Activated T-helper 1 cell treated with anti-CD3 and anti-CD28 coated beads, Interleukin-2, amount 50 U/mL, for 16 hours (primary cell): ENCODE data around the gene NCAPG.

Experiments used
- DNase-seq, 2 donors: peaks; one replicate each; pipeline ENCODE4 v3.0.0-alpha.2; 2020; ENCODE audit warnings: low read depth in 1 of 2, low spot score in 1 of 2

The NCAPG gene

DNA sequence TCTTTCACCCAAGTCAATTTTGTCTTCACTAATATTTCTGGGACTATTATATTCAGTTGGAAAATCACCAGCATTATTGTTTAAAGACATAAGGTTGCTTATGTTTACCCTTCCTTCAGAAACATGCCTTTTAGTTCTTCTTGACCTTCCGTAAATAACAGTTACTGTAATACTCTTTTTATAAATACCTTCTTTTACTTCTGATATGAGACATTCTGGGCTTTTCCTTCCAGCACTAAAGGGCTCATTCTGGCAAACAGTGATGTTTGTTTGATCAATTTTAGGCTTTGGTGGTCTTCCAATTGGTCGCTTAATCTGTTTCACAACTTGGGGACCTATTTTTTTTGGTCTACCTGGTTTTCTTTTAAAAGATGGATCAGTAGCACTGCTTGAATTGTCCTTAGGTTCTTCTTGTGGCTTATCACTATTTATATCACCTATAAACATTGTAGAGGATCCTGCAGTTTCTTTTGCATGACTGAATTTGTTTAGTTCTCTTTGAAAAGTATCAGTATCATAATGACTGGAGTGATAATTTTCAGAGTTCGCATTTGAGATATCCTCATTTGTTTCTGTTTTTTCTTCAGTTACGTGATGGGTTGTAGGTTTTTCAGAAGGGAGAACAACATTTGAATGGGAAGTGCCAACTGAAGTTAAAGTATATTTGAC, 64.8 kb downstream of the NCAPG start:
- DNase-seq, result no peak

DNA sequence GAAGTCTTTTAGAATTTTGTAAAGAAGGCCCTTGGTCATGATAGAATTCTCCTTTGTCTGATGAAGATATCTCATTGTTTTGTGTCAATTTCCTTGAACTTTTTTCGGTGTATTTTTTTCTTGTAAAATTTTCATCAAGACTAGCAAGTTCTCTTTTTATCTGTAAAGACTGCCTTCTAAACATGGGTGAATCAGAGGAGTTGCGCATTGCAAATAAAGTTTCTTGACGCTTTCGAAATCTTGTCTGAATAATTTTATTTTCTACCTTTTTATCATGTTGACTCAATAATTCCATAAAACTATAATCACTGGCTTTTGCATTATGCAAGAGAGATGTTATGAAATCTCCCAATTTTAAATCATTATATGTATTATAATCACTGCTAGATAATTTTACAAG, 66.2 kb downstream of the NCAPG start:
- no peak for DNase-seq

DNA sequence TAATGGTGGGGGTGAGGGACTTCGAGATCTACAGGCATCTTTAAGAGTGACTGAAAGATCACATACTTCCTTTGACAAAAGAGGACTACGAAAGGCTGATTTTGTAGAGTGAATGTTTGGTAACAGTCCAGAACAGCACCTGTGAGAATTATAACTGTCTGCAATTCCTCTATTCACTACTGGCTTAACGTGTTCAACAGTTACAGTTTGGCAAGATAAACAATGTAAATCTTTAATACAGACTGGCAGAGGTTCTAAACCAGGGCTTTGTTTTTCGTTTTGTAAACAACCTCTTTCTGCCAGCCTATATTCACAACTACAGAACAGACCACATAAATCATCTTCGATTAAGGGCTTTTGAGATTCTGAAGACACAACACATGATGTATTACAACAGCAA, 66.9 kb downstream of the NCAPG start:
- no peak for DNase-seq

DNA sequence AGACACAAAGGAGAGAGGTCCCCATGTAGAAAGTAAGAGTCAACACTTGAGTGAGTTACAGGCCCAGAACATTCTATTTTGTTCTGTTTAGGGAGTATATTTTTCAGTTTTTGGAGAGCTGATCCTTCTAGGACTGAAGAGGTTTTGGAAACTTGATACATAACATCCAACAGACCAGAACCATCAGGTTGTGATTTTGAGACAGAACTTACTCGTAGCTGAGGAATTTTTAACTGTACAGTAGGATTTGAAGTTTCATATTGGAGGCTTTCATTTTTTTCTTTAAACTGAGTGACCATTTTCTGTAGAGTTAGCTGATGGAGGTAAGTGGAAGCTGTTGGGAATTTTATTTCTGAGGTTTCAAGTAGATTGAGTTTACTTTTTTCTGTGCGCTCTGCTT, 73.3 kb downstream of the NCAPG start:
- DNase-seq, result no peak

DNA sequence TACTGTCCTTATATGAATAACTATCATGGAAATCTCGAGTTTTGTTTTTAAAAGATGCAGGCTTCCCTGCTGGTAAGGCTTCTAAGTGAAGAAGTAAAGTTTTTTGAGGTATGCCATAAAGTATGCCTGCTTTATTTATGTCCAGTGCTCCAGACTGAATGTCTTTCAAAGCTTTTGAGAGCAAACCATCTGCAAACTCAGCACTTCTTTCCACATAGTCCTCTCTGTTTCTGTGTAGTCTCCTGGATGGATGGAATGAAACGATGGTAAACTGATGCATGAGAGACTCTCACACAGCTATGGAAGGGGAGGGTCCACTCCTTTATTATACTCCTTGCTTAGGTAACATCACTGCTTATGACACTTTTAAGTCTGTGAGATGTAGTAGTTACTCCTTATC, 73.7 kb downstream of the NCAPG start:
- DNase-seq, result no peak

DNA sequence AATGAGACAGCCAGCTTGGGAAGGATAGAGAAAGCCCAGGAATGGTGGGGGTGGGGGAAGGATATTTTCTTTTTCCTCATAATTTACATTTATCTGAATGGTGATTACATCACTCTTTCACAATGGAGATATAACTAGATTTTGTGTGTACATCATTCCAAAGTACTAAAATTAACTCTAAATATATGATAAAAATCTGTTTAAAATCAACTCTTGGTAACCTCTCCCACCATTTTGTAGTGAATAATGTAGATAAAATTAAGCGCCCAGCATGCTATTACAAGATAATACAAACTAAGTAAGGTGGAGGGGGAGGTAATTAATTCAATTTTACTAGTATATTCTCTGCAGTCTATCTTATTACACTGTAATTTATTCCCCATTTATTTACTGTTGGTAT, 78.9 kb downstream of the NCAPG start:
- DNase-seq, result no peak

DNA sequence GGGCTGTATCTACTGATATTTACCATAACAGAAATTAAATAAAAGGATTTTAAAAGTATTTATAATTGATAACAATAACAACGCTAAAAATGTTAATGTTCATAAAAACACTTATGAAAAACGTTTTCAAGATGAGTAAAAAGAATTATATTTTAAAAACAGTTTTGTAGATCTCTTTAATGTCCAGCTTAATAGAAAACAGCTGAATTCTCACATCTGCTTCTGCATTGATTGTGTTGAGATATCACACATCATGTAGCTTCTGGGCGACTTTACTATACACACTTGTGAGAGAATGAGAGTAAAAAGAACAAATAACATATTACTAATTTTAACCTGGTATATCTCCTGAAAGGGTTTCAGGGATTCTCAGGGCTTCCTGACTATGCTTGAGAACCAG, 83.6 kb downstream of the NCAPG start:
- DNase-seq, result no peak
